SK-N-SH treated with all-trans-retinoic acid at 6 μM for 48 hours (cell line): ENCODE results near the gene AGT.

Experiments
- CREB5 ChIP-seq: fragments of 250-450 bp; sonication (Bioruptor Pico); IDR thresholded peaks from 2 replicates; pipeline ENCODE4 v1.5.1; 2020; ENCODE audit warnings: low read depth, mild to moderate bottlenecking, moderate library complexity
- CSDC2 ChIP-seq: fragments of 250-450 bp; sonication (Bioruptor Pico); IDR thresholded peaks from 2 replicates; pipeline ENCODE4 v1.5.0; 2020; ENCODE audit warnings: mild to moderate bottlenecking, moderate library complexity
- CSRNP3 ChIP-seq: fragments of 250-450 bp; sonication (Bioruptor Pico); IDR thresholded peaks from 2 replicates; pipeline ENCODE4 v1.5.1; 2021; ENCODE audit warnings: mild to moderate bottlenecking, moderate library complexity
- PATZ1 ChIP-seq: fragments of 250-450 bp; sonication (Bioruptor Pico); IDR thresholded peaks from 2 replicates; pipeline ENCODE4 v1.8.0; 2020; ENCODE audit warnings: mild to moderate bottlenecking, moderate library complexity, borderline replicate concordance
- RARB ChIP-seq: fragments of 250-450 bp; sonication (Bioruptor Pico); IDR thresholded peaks from 2 replicates; pipeline ENCODE4 v1.8.0; 2021; ENCODE audit warnings: mild to moderate bottlenecking, moderate library complexity
- TOX ChIP-seq: fragments of 250-450 bp; sonication (Bioruptor Pico); IDR thresholded peaks from 2 replicates; pipeline ENCODE4 v1.8.0; 2021; ENCODE audit warnings: mild to moderate bottlenecking, moderate library complexity, borderline replicate concordance
- ZC3H10 ChIP-seq: fragments of 250-450 bp; sonication (Bioruptor Pico); IDR thresholded peaks from 2 replicates; pipeline ENCODE4 v1.5.1; 2021; ENCODE audit warnings: mild to moderate bottlenecking, moderate library complexity
- ZFP3 ChIP-seq: fragments of 250-450 bp; sonication (Bioruptor Pico); IDR thresholded peaks from 2 replicates; pipeline ENCODE4 v1.5.0; 2020; ENCODE audit warnings: mild to moderate bottlenecking, moderate library complexity
- ZFP30 ChIP-seq: fragments of 450-650 bp; formaldehyde crosslinking; IDR thresholded peaks from 2 replicates; pipeline ENCODE4 v1.5.0; 2022; ENCODE audit warnings: mild to moderate bottlenecking, moderate library complexity

GRCh38 chr1:230713138-230713537 is 784 bp downstream of the AGT start:
- no peak for TF ChIP-seq PATZ1 (CRISPR knock-in tag)
- TF ChIP-seq TOX, result no peak
- no peak for TF ChIP-seq ZFP3
- TF ChIP-seq CREB5 (CRISPR knock-in tag), result no peak
- TF ChIP-seq ZC3H10 (CRISPR knock-in tag), result no peak
- no peak for TF ChIP-seq RARB
- TF ChIP-seq CSRNP3, result no peak
- no peak for TF ChIP-seq ZFP30 (CRISPR knock-in tag)
- TF ChIP-seq CSDC2, result no peak
